ENCODE data around the gene ARRB2.

ARRB2 gene

GRCh38 chr17:4766723-4767122, 56.3 kb downstream of the ARRB2 start:
- no peak for DNase-seq

GRCh38 chr17:4768298-4768697, 57.9 kb downstream of the ARRB2 start:
- DNase-seq, result no peak

GRCh38 chr17:4769628-4770027, 59.2 kb downstream of the ARRB2 start:
- no peak for DNase-seq

Data from NCI-H146 (cell line).